ENCODE measurements around the gene P4HA3. TPM values are rescaled to one million over a fixed set of nuclear protein-coding genes. Genes with fewer than 3 reads are reported as not detected.

P4HA3 gene
- polyA plus RNA-seq, 3 donors = 0.07 TPM; not detected in 2

GRCh38 chr11:74318241-74318932 is 6.9 kb upstream of the P4HA3 start:
- H3K4me2 ChIP-seq (replicated peaks; ENCODE audit: extremely low read depth, low read length, poor library complexity, severe bottlenecking) = no peak overlapping the region
- no peaks in the 10 kb centered on the region for H4K20me1 ChIP-seq (ENCODE audit: insufficient read depth, low read length)
- no peaks in the 10 kb centered on the region for H3K79me2 ChIP-seq (ENCODE audit: insufficient read depth, low read length)
- no peak overlapping the region for H3K4me3 ChIP-seq (replicated peaks in 1 of 3; ENCODE audit: low read depth in 2 of 3, low read length in 3 of 3)
- H2AFZ ChIP-seq (ENCODE audit: insufficient read depth, low read depth, low read length, poor library complexity, severe bottlenecking) = no peak overlapping the region
- intact Hi-C loops (cut with micrococcal nuclease) = no loop called here
- TF ChIP-seq CTCF (IDR thresholded peaks at IDR 0.05) = no peak
- Mint-ChIP-seq H3K27me3 (ENCODE audit: low read depth in 3 of 3) (peaks cover 1 to 2% (median 2%) of the 10 kb centered on the region in 3 donors), H3K4me1 (peaks cover 7% of the 10 kb centered on the region), H3K27ac (no peak overlapping the region), H3K9me3 (peaks cover 13 to 25% (median 17%) of the 10 kb centered on the region in 7 donors), H3K4me3 (no peak overlapping the region), H3K36me3 (peaks cover 0 to 3% of the 10 kb centered on the region in 2 donors)
- no peak overlapping the region for H3K9ac ChIP-seq (ENCODE audit: insufficient read depth, low read length, poor library complexity, severe bottlenecking)
- H3K36me3 ChIP-seq (replicated peaks in 1 of 2; ENCODE audit: control insufficient read depth in 1 of 2, insufficient read depth in 2 of 2, low read length in 2 of 2) = no peaks in the 10 kb centered on the region
- no peak for DNase-seq
- H3K4me1 ChIP-seq (ENCODE audit: control insufficient read depth in 1 of 2, insufficient read depth in 2 of 2, low read length in 2 of 2) = peaks cover 0 to 8% of the 10 kb centered on the region in 2 donors
- WGBS (ENCODE audit: insufficient coverage) = 88% methylated on average over 1 of the region's 1 CpG
- no peak overlapping the region for H3K27ac ChIP-seq (ENCODE audit: low read depth in 1 of 2, low read length in 2 of 2)
- peaks cover 4 to 12% of the 10 kb centered on the region in 2 donors for H3K9me3 ChIP-seq (replicated peaks in 1 of 2; ENCODE audit: control insufficient read depth in 1 of 2, insufficient read depth in 1 of 2, low read length in 2 of 2)
- H3K27me3 ChIP-seq (ENCODE audit: control insufficient read depth in 2 of 2, insufficient read depth in 2 of 2, low read length in 2 of 2) = no peaks in the 10 kb centered on the region

DNA sequence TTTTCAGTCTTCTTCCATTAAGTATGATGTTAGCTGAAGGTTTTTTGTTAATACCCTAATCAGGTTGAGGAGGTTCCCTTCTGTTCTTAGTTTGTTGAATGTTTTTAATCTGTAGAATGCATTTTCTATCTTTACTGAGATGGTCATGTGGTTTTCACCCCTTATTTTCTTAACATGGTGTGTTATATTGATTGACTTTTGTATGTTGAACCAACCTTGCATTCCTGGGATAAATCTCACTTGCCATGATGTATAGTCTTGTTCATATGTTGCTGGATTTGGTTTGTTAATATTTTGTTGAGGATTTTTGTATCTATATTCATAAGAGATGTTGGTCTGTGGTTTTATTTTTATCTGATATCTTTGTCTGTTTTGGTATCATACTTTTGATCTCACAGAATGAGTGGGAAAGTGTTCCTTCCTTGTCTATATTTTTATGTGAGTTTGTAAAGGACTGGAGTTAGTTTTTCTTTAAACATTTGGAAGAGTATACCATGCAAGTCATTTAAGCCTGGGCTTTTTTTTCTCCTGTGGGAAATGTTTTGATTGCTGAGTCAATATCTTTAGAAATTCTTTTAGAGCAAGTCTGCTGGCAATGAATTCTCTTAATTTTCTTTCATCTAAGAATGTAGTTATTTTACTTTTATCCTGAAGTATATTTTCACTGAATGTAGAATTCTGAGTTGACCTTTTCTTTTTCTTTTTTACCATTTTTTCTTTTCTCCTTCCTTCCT is 5.5 kb upstream of the P4HA3 start:
- peaks cover 0 to 3% of the 10 kb centered on the region in 2 donors for H3K36me3 Mint-ChIP-seq
- intact Hi-C loops (cut with micrococcal nuclease) = no loop called here
- H3K27me3 ChIP-seq (ENCODE audit: control insufficient read depth in 2 of 2, insufficient read depth in 2 of 2, low read length in 2 of 2) = no peaks in the 10 kb centered on the region

More for the DNA sequence above, 5.5 kb upstream of the P4HA3 start:
- peaks cover 13 to 27% (median 17%) of the 10 kb centered on the region in 7 donors for H3K9me3 Mint-ChIP-seq
- DNase-seq = no peak
- no peaks in the 10 kb centered on the region for H3K79me2 ChIP-seq (ENCODE audit: insufficient read depth, low read length)
- H3K4me3 ChIP-seq (replicated peaks in 1 of 3; ENCODE audit: low read depth in 2 of 3, low read length in 3 of 3) = no peak overlapping the region
- TF ChIP-seq CTCF (IDR thresholded peaks at IDR 0.05) = no peak
- H2AFZ ChIP-seq (ENCODE audit: insufficient read depth, low read depth, low read length, poor library complexity, severe bottlenecking) = no peak overlapping the region
- H3K9ac ChIP-seq (ENCODE audit: insufficient read depth, low read length, poor library complexity, severe bottlenecking) = no peak overlapping the region
- no peak overlapping the region for H3K27ac Mint-ChIP-seq
- no peak overlapping the region for H3K4me3 Mint-ChIP-seq
- H3K4me1 ChIP-seq (ENCODE audit: control insufficient read depth in 1 of 2, insufficient read depth in 2 of 2, low read length in 2 of 2) = peaks cover 4 to 13% of the 10 kb centered on the region in 2 donors
- H3K36me3 ChIP-seq (replicated peaks in 1 of 2; ENCODE audit: control insufficient read depth in 1 of 2, insufficient read depth in 2 of 2, low read length in 2 of 2) = no peaks in the 10 kb centered on the region
- peaks cover 7 to 12% of the 10 kb centered on the region in 2 donors for H3K9me3 ChIP-seq (replicated peaks in 1 of 2; ENCODE audit: control insufficient read depth in 1 of 2, insufficient read depth in 1 of 2, low read length in 2 of 2)
- peaks cover 9% of the 10 kb centered on the region for H3K4me1 Mint-ChIP-seq
- H3K4me2 ChIP-seq (replicated peaks; ENCODE audit: extremely low read depth, low read length, poor library complexity, severe bottlenecking) = no peak overlapping the region
- peaks cover 2 to 5% (median 4%) of the 10 kb centered on the region in 3 donors for H3K27me3 Mint-ChIP-seq (ENCODE audit: low read depth in 3 of 3)
- no peaks in the 10 kb centered on the region for H4K20me1 ChIP-seq (ENCODE audit: insufficient read depth, low read length)
- no peak overlapping the region for H3K27ac ChIP-seq (ENCODE audit: low read depth in 1 of 2, low read length in 2 of 2)
